T-helper 1 cell (primary cell): ENCODE measurements around the gene NOS2.
"Not testable (repeated sequence)": the region's sequence is repeated elsewhere in the genome, so short reads cannot be mapped to it uniquely, and the experiment has no call there.

Experiments
- DNase-seq, 5 donors: peaks; one replicate each; pipeline ENCODE4 v3.0.0-alpha.2; 2012 to 2020
- total RNA-seq, 4 donors: gene quantifications; one replicate each; lab custom pipeline; 2026; lab: John Stamatoyannopoulos, UW

NOS2 gene
- total RNA-seq = 0 to 0.15 (median 0.06) reads per million in 4 donors

DNA sequence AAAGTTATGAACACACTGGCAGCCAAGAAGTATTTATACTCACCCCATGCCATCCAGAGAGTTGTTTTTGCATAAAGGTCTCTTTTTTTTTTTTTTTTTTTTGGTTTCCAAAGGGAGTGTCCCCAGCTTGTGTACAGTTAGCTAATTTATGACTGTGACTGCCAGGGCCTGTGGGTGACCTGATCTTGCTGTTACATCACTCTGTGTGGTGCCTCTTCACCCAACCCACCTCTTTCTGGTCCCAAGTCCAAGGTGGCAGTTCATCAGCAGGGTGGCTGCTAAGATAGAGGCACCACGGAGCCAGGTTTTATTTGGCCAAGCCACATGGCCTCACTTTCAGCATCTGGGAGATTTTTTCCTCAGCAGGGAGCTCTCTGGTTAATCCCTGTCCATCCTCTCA lies at the start of gene NOS2:
TSS of gene NOS2 (minus strand) at position 8 of the 400 bp plus-strand sequence. CDS start 1,720 bp downstream, outside the sequence.
- no peak for DNase-seq

DNA sequence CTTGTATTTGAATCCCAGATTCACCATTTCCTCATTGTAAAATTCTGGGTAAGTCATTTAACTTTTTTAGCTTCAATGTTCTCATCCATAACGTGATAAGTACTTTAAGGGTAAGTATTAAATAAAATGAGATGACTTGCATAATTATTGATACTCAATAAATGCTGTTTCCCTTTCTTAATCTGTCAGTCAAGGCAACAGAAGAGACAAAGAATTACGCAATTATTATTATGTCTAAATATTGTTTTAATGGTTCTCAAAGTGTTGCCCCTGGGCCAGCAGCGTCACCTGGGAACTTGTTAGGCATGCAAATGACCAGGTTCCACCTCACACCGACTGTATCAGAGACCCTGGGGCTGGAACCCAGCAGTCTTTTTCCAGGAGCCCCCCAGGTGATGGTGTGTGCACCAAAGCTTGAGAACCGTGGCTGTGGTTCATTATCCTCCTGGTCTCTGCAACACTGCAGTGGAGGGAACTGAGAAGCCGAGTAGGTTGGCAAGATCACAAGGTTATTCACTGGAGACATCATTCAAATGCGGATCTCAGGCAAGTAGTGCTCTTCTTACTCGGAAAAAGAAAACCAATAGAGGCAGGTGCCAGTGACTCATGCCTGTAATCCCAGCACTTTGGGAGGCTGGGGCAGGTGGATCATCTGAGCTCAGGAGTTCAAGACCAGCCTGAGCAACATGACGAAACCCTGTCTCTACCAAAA lies 49.3 kb upstream of the NOS2 start:
- DNase-seq = no peak

DNA sequence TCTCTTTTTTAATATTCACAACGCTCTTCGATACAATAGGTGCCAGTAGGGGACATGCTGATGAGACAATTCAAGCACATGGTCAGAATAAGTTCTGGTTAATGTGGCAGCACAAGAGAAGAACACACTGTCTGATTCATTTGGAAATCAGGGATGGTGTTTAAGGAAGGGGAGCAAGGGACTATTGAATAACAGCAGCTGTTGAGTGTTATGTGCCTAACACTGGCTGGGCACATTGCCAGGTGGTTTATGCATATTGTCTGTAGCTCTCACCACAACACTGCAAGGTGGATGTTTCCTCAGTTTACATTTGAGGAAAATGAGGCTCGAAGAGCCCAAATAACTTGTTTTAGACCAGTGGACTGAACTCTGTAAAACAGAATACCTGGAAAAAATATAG lies 48.6 kb upstream of the NOS2 start:
- DNase-seq = no peak

DNA sequence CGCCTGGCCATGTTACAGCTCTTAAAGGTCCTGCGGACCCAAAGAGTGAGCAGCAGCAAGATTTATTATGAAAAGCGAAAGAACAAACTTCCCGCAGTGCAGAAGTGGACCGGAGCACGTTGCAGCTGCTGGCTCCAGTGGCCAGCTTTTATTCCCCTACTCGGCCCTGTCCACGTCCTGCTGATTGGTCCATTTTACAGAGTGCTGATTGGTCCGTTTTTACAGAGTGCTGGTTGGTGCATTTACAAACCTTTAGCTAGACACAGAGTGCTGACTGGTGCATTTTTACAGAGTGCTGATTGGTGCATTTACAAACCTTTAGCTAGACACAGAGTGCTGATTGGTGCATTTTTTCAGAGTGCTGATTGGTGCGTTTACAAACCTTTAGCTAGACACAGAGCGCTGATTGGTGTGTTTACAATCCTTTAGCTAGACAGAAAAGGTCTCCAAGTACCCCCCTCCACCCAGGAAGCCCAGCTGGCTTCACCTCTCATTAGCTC lies 46.5 kb upstream of the NOS2 start:
- not testable (repeated sequence) for DNase-seq

DNA sequence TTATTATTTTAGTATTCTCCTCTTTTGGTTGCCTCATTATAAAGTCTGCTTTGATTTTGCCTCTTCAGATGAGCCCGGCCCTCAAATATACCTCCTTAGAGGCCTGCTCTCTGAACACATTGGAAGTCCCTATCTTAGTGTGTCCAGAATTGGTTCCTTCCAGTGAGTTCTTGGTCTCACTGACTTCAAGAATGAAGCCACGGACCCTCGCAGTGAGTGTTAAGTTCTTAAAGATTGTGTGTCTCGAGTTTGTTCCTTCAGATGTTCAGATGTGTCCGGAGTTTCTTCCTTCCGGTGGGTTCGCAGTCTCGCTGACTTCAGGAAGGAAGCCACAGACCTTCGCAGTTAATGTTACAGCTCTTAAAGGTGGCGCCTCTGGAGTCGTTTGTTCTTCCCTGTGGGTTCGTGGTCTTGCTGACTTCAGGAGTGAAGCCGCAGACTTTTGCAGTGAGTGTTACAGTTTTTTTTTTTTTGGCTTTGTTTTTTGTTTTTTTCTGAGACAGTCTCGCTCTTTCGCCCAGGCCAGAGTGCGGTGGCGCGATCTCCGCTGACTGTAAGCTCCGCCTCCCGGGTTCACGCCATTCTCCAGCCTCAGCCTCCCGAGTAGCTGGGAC lies 45.8 kb upstream of the NOS2 start:
- DNase-seq = peak in 2 of 5 donors; percentile 5 to 58

DNA sequence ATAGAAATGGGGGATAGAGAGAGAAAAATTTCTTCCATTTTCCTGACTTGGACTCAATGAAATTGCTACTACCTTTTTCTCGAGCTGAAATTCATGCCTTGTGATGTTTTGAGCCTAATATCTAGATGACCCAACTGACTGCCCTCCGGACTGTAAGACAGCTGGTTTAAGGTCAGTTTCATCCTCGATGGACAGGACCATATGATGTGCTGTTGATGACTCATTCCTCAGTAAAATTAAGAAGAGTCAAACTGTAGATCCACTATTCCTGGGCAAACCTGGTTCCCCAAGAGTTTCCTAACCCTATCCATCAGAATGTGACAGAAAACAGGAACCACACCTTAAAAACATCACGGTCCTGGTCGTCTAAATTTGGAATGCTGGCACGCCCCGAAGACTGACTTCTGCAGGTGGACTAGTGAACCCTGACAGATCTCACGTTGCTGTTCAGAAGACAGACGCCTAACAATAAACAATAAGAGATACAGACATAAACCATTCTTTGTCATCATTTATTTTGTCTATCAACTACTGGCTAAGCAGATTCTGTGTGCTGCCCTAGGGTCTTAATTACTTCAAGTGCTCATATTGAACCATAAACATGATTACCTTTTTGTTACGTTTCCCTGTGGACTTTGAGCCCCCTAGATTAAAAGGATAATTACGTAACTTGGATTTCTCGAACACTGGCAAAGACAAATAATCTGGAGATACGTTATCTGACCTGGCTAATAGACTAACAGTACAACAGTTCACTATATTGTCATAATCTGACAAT lies 45.1 kb upstream of the NOS2 start:
- DNase-seq = no peak

DNA sequence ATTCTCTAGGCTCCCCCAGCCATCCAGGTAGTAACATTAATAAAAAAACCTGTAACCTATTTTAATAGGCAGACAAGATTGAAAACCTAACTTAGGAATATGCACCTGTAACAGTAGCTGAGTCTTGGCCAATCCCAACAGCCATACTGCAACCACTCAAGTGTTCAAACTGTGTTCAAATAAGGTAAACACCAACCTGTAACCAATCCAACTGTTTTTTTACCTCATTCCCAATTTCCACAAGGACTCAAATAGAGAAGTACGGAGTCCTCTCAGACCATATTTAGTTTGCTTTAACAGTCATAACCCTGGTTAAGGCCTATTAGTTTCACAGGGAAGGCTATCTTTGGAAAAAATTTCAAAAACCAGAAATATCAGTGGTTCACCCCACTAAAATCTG lies 40.4 kb upstream of the NOS2 start:
- DNase-seq = no peak

DNA sequence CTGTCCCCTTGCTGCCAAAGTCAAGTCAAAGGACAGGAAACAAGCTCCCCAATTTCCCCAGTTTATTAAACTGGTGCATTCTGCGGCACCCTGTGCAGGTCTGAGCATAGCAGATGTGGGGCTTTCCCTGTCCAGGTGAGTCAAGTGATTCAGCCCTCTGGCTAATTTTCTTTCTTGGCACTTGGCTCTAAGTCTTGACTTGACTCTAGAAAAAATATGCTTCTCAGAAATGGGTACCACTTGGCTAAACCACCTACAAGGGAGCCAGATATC lies 40.0 kb upstream of the NOS2 start:
- DNase-seq = not testable (repeated sequence)

DNA sequence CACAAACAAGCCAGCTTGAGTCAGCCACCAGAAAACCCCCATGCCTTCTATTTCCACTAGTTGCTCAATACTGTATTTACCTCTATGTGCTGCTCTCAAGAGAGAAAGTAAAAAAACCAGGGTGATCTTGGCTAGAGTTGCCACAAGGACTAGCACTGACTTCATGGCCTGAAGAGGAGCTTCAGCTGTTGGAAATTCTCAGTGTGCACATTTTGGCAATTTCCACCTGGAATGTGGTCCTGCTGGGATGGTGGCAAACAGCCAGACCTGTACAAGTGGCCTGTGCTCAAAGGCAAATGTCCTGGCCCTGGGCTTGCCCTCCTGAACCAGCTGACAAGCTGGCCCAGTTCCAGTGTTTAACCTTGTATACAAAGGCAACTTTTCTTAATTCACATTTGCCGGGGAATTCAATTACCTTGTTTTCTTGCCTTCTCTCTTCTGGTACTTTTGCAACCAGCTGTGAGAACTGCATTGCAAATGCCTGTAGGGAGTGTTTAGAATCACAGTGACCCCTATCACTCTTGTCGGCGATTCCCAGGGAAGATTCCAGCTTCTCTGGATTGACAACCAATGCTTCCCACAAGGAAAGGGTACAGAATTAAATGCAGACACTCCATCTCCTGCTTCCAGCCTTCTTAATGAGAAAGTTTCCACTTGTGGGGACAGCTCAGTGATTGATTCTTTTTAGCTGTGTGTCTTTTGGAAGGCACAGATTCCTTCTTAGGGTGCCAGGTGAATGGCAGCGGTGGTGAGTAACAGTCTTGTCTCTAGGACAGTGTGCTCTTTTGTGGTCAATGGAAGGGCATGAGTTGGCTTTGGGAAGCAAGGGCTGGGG lies 39.5 kb upstream of the NOS2 start:
- DNase-seq = not testable (repeated sequence)

DNA sequence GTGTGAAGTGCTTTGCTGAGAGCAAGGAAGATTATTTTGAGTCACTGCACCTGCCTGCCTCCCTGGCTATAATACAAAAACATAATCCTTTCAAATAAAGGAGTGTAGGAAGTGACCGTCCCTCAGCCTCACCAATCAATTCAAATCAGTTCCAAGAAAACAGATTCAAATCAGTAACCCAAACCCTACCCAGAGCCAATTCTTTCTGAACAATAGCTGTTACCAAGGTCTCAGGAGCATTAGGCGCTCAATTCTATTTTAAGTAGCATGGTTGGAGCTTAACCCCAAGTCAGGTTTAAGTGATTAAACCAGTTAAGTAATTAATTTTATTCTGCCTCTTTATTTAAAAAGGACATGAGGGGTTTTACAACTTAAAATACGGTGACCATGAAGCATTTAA lies 38.3 kb upstream of the NOS2 start:
- DNase-seq = not testable (repeated sequence)

DNA sequence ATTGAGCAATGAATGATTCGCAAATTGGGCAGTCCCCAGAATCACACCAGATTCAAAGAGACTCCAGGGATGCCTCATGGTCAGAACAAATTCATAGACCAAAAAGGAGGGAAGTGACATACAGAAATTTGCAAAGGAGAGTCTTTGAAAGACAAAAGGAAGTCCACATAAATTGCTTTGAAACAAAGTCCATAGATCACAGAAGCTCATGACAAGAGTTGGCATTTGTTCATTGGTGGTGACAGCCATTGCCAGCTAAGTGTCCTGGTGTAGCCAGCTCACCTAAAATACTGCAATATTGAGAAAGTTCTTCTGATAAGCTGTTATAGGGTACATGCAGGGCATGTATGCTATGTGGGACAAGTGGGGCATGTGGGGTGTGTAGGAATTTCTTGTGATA lies 37.4 kb upstream of the NOS2 start:
- DNase-seq = not testable (repeated sequence)

DNA sequence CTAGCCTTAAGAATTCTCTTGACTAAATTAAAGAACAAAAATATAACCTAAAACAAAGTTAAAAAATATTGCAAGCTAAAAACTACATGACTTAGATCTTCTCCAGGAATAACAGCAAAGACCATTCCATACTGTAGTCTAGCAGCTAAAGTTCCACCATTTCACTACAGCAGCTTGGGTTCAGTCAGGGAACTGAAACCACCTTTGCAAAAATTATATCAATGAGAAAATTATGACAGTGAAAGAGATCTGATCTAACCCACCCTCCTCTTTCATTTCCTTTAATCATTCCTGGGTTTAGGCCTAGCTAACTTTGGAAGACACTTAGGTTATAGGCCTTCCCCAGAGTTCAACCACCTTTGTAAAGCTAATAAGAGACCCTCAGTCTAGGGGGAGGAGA lies 36.3 kb upstream of the NOS2 start:
- DNase-seq = no peak

DNA sequence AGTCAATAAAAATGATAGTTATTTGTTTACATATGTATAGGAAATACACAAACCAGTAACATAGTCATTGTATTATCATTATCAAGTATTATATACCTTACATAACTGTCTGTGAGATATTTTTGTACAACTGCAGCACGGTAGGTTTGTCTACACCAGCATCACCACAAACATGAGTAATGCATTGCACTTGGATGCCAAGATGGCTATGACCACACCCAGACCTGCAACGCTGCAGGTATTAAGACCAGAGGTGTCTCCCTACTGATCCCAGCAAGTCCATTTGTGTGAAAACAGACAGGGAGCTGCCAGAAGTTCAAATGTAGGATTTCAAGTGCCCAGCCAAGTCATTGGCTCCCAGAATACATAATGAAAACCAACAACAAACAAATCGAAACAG lies 34.2 kb upstream of the NOS2 start:
- DNase-seq = no peak

DNA sequence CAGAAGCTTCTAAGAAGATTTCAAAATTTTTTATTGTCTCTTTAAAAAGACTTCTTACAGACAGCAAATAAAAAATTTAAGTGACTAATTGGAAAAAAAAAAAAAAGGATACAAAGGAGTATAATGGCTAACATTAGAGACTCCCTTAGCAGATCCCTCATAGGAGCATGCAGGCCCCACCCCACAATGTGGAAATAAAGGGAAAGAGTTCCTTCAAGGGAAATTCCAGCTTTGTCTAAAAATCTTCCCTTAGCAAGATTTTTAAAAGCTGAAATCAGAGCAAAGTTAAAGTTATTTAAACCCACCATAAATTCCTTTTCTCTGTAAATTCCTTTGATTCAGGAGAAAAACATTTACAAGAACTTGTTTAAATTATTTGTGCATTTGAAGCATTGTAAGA lies 32.5 kb upstream of the NOS2 start:
- no peak for DNase-seq

DNA sequence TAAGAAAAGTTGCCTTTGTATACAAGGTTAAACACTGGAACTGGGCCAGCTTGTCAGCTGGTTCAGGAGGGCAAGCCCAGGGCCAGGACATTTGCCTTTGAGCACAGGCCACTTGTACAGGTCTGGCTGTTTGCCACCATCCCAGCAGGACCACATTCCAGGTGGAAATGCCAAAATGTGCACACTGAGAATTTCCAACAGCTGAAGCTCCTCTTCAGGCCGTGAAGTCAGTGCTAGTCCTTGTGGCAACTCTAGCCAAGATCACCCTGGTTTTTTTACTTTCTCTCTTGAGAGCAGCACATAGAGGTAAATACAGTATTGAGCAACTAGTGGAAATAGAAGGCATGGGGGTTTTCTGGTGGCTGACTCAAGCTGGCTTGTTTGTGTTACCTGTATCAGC lies 29.6 kb upstream of the NOS2 start:
- DNase-seq = not testable (repeated sequence)

DNA sequence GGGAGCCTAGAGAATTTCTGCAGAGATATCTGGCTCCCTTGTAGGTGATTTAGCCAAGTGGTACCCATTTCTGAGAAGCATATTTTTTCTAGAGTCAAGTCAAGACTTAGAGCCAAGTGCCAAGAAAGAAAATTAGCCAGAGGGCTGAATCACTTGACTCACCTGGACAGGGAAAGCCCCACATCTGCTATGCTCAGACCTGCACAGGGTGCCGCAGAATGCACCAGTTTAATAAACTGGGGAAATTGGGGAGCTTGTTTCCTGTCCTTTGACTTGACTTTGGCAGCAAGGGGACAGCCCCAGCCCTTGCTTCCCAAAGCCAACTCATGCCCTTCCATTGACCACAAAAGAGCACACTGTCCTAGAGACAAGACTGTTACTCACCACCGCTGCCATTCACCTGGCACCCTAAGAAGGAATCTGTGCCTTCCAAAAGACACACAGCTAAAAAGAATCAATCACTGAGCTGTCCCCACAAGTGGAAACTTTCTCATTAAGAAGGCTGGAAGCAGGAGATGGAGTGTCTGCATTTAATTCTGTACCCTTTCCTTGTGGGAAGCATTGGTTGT lies 28.9 kb upstream of the NOS2 start:
- not testable (repeated sequence) for DNase-seq

DNA sequence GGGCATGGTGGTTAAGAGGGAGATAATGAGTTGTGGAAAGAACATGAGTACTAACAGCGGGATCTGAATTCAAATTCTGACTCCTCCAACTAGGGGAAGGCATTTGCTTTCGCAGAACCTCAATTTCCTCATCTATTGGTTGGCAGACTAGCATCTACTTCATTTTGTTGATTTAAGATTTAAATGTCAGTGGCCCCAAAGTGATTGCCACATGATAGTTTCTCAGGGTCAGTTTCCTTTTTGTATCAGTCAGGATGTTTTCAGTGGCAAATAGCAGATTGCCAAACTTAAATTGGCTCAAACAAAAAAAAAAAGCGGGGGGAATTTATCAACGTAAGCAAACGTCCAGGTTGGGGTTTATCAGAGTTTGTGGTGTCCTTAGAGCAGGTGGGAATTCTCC lies 25.1 kb upstream of the NOS2 start:
- DNase-seq = no peak

DNA sequence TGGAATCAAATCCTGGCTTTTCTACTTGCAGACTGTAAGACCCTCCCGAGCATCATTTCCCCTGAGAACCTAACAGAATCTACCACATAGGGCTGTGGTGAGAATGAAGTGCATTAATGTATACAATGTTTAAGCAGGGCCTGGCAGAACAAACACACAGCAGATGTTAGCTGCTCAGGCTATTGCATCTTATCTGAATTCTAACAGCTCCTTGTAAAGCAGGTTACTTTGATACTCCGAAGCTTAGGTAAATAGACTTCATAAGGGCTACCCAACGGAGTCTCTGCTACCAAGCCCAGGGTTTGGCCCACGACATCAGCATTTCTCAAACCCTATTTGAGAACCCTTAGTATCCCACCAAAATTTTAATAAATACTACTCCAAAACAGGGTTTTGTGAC lies 24.4 kb upstream of the NOS2 start:
- DNase-seq = no peak

DNA sequence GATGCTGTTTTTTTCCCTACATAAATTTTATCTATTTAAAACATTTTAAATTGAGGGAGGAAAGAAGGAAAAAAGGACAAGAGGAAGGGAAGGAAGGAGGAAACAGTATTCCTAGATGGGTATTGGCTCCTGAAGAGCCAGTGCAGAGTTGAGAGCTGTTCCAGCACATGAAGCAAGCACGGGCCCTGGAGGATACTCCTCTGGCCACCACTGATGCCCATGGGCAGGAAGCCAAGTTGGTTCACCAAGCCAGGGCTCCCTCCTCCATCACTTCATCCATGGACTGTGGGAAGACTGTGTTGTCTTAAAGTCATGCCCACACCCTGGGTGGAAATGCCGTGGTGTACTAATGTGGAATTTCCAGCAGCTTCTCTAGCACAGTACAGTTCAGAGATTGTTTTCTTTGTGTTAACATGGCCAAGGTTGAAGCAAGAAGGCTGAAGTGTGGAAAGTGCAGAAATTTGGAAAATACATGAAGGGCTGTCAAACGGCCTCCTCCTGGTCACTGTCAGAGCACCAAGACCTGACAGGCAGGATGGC lies 23.9 kb upstream of the NOS2 start:
- no peak for DNase-seq

DNA sequence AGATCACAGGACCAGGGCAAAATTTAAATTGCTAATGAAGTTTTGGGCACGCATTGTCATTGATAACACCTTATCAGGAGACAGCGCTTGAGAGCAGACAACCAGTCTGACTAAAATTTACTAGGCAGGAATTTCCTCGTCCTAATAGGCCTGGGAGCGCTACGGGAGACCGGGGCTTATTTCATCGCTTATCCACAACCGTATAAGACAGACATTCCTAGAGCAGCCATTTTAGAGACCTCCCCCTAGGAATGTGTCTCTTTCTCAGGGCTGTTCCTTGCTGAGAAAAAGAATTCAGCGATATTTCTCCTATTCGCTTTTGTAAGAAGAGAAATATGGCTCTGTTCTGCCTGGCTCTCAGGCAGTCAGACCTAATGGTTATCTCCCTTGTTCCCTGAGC lies 21.8 kb upstream of the NOS2 start:
- not testable (repeated sequence) for DNase-seq

DNA sequence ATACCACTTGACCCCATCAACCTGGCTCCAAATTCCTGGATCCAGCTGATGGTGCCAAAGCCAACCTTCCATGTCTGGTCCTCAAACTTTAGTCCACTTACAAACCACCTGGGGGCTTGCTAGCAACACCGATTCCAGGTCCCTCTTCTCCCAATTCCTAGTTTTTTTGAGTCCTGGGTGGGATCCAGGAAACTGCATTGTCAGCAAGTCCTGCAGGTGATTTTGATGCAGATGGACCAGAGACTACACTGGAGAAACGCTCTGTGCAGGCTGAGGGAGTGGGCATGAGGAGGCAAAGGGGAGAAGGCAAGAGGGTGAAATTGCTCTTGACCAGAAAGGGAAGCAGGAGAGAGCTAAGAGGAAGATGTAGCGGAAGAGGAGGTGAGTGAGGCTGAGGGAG lies 21.0 kb upstream of the NOS2 start:
- DNase-seq = no peak

DNA sequence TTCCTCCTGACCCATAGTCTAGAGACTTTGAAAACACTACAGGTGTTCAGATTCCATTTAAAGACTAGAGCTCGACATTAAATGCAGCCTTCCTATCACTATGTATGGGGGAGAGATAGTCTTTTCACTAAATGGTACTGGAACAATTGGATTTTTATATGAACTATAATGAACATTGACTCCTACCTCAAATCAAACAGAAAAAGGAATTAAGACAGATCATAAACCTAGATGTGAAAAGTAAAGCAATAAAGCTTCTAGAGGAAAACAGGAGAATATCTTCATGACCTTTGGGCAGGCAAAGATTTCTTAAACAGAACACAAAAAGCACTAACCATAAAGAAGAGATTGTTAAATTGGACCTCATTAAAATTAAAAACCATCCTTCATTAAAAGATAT lies 18.8 kb upstream of the NOS2 start:
- no peak for DNase-seq
